ENCODE results near the gene ERICH4.
"Not testable (repeated sequence)": the region's sequence is repeated elsewhere in the genome, so short reads cannot be mapped to it uniquely, and the experiment has no call there.

The ERICH4 gene

GRCh38 chr19:41435936-41436673 lies 6.9 kb upstream of the ERICH4 start:
- DNase-seq = no peak

GRCh38 chr19:41436674-41436951 lies 6.3 kb upstream of the ERICH4 start:
- no peak for DNase-seq

GRCh38 chr19:41437944-41438574 lies 4.9 kb upstream of the ERICH4 start:
- DNase-seq = no peak

GRCh38 chr19:41439441-41440222 lies 3.3 kb upstream of the ERICH4 start, which contains the start of gene DMAC2:
Gene DMAC2, minus strand, starts transcription at chr19:41439912. Its CDS starts 13 bp downstream, at chr19:41439899.
- peak; percentile 100 for DNase-seq

GRCh38 chr19:41441321-41441945 lies 1.5 kb upstream of the ERICH4 start:
- DNase-seq = no peak

GRCh38 chr19:41443813-41444455 lies 978 bp downstream of the ERICH4 start:
- DNase-seq = no peak

- no peak for DNase-seq
Observed at GRCh38 chr19:41445575-41445974, 2.6 kb downstream of the ERICH4 start.

GRCh38 chr19:41447732-41448332 lies 4.9 kb downstream of the ERICH4 start:
- no peak for DNase-seq

GRCh38 chr19:41449079-41449864 lies 6.3 kb downstream of the ERICH4 start:
- peak; percentile 84 for DNase-seq

GRCh38 chr19:41449865-41450178 lies 6.9 kb downstream of the ERICH4 start:
- peak; percentile 57 for DNase-seq

GRCh38 chr19:41452584-41453275 lies 9.8 kb downstream of the ERICH4 start:
- DNase-seq = no peak

- no peak for DNase-seq
Observed at GRCh38 chr19:41455936-41456335, 13.0 kb downstream of the ERICH4 start.

- no peak for DNase-seq
Observed at GRCh38 chr19:41456342-41456918, 13.5 kb downstream of the ERICH4 start.

- no peak for DNase-seq
Observed at GRCh38 chr19:41457241-41457640, 14.3 kb downstream of the ERICH4 start.

- no peak for DNase-seq
Observed at GRCh38 chr19:41462497-41462896, 19.5 kb downstream of the ERICH4 start.

GRCh38 chr19:41463257-41464256 lies 20.6 kb downstream of the ERICH4 start:
- DNase-seq = not testable (repeated sequence)

GRCh38 chr19:41476583-41476982 lies 33.6 kb downstream of the ERICH4 start:
- no peak for DNase-seq

- DNase-seq = no peak
Observed at GRCh38 chr19:41478171-41478570, 35.2 kb downstream of the ERICH4 start.

All from DMS53 (cell line).